Measurements from ENCODE around the gene FGF21. TPM values are rescaled to one million over a fixed set of nuclear protein-coding genes. Genes with fewer than 3 reads are reported as not detected.
"Not testable (repeated sequence)": the region's sequence is repeated elsewhere in the genome, so short reads cannot be mapped to it uniquely, and the experiment has no call there.

FGF21 gene
- total RNA-seq, 1 donor from 2014 or later = not detected

DNA sequence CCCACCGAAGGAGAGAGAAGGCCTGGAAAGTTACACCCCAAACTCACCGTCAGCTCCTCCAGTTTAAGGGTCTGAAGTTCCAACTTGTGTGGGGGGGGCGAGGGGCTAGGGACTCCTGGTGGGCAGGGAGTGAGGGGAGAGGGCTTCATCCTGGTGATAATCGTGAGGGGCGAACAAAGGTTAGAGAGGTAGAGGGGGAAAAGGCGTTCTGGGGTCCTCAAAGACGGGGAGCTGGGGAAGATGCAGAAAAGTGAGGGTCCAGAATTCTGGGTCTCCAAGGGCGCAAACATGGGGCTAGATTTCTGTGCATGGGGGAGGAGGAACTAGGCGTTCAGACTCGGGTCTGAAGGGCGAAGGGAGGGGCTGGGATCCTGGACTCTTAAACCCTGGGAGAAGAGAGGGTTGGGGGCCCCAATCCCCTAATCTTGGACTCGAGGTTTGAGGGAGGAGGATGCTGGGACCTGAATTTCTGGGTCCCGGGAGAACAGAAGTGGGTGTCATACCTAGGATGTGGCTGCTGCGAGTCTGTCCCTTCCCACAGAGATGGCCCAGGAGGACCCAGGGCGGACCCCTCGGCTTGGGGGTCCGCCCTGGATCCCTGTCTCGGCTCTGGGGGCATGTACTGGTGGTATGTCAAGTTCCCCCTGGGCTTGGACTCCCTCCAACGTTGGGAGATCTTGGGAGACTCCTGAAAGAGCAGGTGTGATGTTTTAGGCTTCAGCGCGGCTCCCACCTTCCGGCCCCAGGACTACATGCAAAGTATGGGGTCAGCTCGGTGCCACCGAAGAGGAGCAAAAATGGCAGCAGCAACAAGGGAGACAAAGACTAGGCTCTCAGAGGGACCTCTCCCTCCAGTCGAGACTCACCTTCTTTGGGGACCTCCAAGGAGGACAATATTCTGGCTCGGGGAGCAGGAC is 40.3 kb upstream of the FGF21 start:
- peaks cover 2% of the 10 kb centered on the region for H3K36me3 Mint-ChIP-seq (ENCODE audit: insufficient read depth)
- TF ChIP-seq CTCF (IDR thresholded peaks at IDR 0.05; ENCODE audit: unreplicated experiment) = no peak
- no peak for DNase-seq (ENCODE audit: low spot score, unreplicated experiment)

GRCh38 chr19:48715681-48716171 is 39.6 kb upstream of the FGF21 start:
- Mint-ChIP-seq H3K9me3 (ENCODE audit: low read depth) (no peaks in the 10 kb centered on the region), H3K27me3 (no peaks in the 10 kb centered on the region), H3K4me3 (ENCODE audit: low read depth) (no peak overlapping the region), H3K36me3 (ENCODE audit: insufficient read depth) (peaks cover 2% of the 10 kb centered on the region), H3K4me1 (ENCODE audit: low read depth) (peaks cover 18% of the 10 kb centered on the region), H3K27ac (no peak overlapping the region)
- TF ChIP-seq CTCF (IDR thresholded peaks at IDR 0.05; ENCODE audit: unreplicated experiment) = no peak
- no peak for DNase-seq (ENCODE audit: low spot score, unreplicated experiment)

More for the DNA sequence above, 40.3 kb upstream of the FGF21 start:
- Mint-ChIP-seq H3K4me1 (ENCODE audit: low read depth) (peaks cover 16% of the 10 kb centered on the region), H3K4me3 (ENCODE audit: low read depth) (peak overlapping the region; percentile 80), H3K27ac (peak overlapping the region; percentile 94), H3K9me3 (ENCODE audit: low read depth) (no peaks in the 10 kb centered on the region), H3K27me3 (no peaks in the 10 kb centered on the region)

DNA sequence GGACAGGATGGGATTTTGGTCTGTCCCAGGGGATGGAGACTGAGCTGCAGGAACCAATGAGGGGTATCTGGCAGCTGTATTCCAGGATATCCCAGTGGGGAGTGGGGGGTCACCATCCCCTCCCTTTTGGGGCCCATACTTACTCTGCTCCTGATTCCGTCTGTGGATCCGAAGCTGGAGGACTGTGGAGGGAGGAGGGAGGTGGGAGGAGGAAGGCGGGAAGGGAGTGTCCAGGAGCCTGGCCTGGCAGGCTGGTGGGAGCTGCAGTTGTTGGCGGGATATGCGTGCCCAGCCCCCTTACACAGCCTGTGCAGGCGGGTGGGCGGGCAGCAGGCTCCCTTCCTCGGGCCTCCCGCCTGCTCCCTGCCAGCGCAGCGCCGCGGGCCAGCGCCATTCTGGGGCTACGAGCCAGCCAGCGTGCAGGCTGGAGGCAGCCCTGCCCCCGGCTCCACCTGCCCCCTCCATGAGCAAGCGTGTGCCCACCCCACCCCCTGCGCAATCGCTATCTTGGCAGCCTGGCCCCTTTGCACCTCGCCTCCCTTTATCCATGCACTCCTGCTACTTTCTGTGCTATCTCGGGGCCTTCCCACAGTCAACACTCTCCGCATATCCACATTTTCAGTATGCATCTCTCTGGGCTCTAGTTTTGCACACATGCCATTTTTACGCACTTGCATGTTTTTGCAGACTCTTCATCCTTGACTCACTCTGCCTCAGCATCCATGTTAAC is 38.6 kb upstream of the FGF21 start:
- Mint-ChIP-seq H3K9me3 (ENCODE audit: low read depth) (no peaks in the 10 kb centered on the region), H3K36me3 (ENCODE audit: insufficient read depth) (no peaks in the 10 kb centered on the region), H3K4me1 (ENCODE audit: low read depth) (peaks cover 18% of the 10 kb centered on the region), H3K4me3 (ENCODE audit: low read depth) (peak overlapping the region; percentile 11), H3K27me3 (no peaks in the 10 kb centered on the region), H3K27ac (no peak overlapping the region)
- TF ChIP-seq CTCF (IDR thresholded peaks at IDR 0.05; ENCODE audit: unreplicated experiment) = no peak
- no peak for DNase-seq (ENCODE audit: low spot score, unreplicated experiment)

- not testable (repeated sequence) for H3K9me3 Mint-ChIP-seq (ENCODE audit: low read depth); H3K4me3 Mint-ChIP-seq (ENCODE audit: low read depth); H3K27me3 Mint-ChIP-seq; H3K36me3 Mint-ChIP-seq (ENCODE audit: insufficient read depth); H3K27ac Mint-ChIP-seq; DNase-seq (ENCODE audit: low spot score, unreplicated experiment)
- H3K4me1 Mint-ChIP-seq (ENCODE audit: low read depth) = peaks cover 18% of the 10 kb centered on the region
These were observed 37.2 kb upstream of the FGF21 start for GRCh38 chr19:48718106-48718505.

DNA sequence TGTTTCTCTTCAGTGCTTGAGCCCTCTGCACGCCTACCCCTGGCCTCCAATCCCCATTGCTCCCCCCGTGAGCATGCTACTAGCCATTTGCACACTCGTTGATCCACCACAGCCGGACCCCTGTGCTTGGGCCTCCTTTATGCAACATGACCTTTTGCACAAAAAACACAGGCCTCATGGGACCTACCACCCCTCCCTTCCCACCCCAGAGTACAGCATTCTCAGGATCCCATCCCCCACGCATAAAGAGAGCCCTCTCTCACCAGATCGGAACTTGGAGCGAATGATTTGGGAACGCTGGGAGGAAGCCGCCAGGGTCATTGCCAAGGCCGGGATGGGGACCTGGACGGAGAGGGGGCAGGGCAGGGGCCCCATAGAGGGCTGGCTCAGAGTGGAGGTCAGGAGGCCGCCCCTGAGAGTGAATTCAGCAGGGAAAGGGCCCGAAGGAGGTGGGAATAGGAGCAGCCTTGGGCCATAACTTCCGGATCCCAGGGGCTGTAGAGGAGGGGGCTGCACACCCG is 36.6 kb upstream of the FGF21 start:
- Mint-ChIP-seq H3K36me3 (ENCODE audit: insufficient read depth) (no peaks in the 10 kb centered on the region), H3K9me3 (ENCODE audit: low read depth) (no peaks in the 10 kb centered on the region), H3K27me3 (no peaks in the 10 kb centered on the region), H3K4me3 (ENCODE audit: low read depth) (no peak overlapping the region), H3K4me1 (ENCODE audit: low read depth) (peaks cover 18% of the 10 kb centered on the region), H3K27ac (peak overlapping the region; percentile 65)
- TF ChIP-seq CTCF (IDR thresholded peaks at IDR 0.05; ENCODE audit: unreplicated experiment) = no peak
- no peak for DNase-seq (ENCODE audit: low spot score, unreplicated experiment)
